Neural progenitor cell (in vitro differentiated cells): ENCODE results near the gene FBXL14. TPM values are rescaled to one million over a fixed set of nuclear protein-coding genes. Genes with fewer than 3 reads are reported as not detected.

ENCODE experiments used
- DNase-seq: peaks from one replicate; pipeline ENCODE4 v3.0.0-alpha.2; 2016; ENCODE audit warnings: low spot score
- H2AFZ ChIP-seq: fragments of 200-600 bp; sonication (generic); replicated peaks from 2 replicates; pipeline ENCODE4 v1.6.1; 2016; ENCODE audit warnings: antibody characterized with exemption
- H3F3A ChIP-seq: fragments of 200-600 bp; sonication (generic); 2 replicates; pipeline ENCODE4 v1.6.1; 2016; ENCODE audit warnings: antibody characterized with exemption, low read depth
- H3K27ac ChIP-seq: fragments of 200-600 bp; sonication (generic); 2 replicates; pipeline ENCODE4 v1.5.1; 2016; ENCODE audit warnings: mild to moderate bottlenecking
- H3K27me3 ChIP-seq: fragments of 200-600 bp; sonication (generic); 2 replicates; pipeline ENCODE4 v1.6.1; 2016; ENCODE audit warnings: mild to moderate bottlenecking, moderate library complexity
- H3K36me3 ChIP-seq: fragments of 200-600 bp; sonication (generic); 2 replicates; pipeline ENCODE4 v1.5.1; 2016
- H3K4me1 ChIP-seq: fragments of 200-600 bp; sonication (generic); 2 replicates; pipeline ENCODE4 v1.6.1; 2016; ENCODE audit warnings: mixed run types
- H3K4me2 ChIP-seq: fragments of 200-600 bp; sonication (generic); 2 replicates; pipeline ENCODE4 v1.6.1; 2016
- H3K4me3 ChIP-seq: fragments of 200-600 bp; sonication (generic); 2 replicates; pipeline ENCODE4 v1.5.1; 2016
- H3K79me2 ChIP-seq: fragments of 200-600 bp; sonication (generic); 2 replicates; pipeline ENCODE4 v1.6.1; 2016; ENCODE audit warnings: low read depth
- H3K9ac ChIP-seq: fragments of 200-600 bp; sonication (generic); 2 replicates; pipeline ENCODE4 v1.6.1; 2016
- H3K9me3 ChIP-seq: fragments of 200-600 bp; sonication (generic); 2 replicates; pipeline ENCODE4 v1.5.1; 2016; ENCODE audit warnings: low read depth
- H4K20me1 ChIP-seq: fragments of 200-600 bp; sonication (generic); 2 replicates; pipeline ENCODE4 v1.6.1; 2016; ENCODE audit warnings: low read depth
- H3K27ac Mint-ChIP-seq: 3 replicates; pipeline ENCODE4 v1.8.0; 2021; ENCODE audit warnings: mixed read lengths
- H3K27me3 Mint-ChIP-seq: 2 replicates; pipeline ENCODE4 v1.8.0; 2022; ENCODE audit warnings: low read depth, mild to moderate bottlenecking, inconsistent platforms, moderate library complexity, mixed read lengths; ENCODE audit not compliant: insufficient read depth
- H3K36me3 Mint-ChIP-seq: 3 replicates; pipeline ENCODE4 v1.8.0; 2021; ENCODE audit warnings: mixed read lengths
- H3K4me1 Mint-ChIP-seq: 3 replicates; pipeline ENCODE4 v1.8.0; 2021; ENCODE audit warnings: mixed read lengths
- H3K4me3 Mint-ChIP-seq: 3 replicates; pipeline ENCODE4 v1.8.0; 2021; ENCODE audit warnings: mild to moderate bottlenecking, moderate library complexity, mixed read lengths
- H3K9me3 Mint-ChIP-seq: 3 replicates; pipeline ENCODE4 v1.8.0; 2020; ENCODE audit warnings: mixed read lengths
- EZH2 ChIP-seq: fragments of 200-600 bp; sonication (generic); IDR thresholded peaks from 2 replicates; pipeline ENCODE4 v1.6.1; 2017; ENCODE audit warnings: antibody characterized with exemption, mild to moderate bottlenecking, moderate library complexity
- EZH2phosphoT487 ChIP-seq: fragments of 200-600 bp; sonication (generic); IDR thresholded peaks from 2 replicates; pipeline ENCODE4 v1.6.1; 2017; ENCODE audit warnings: antibody characterized with exemption
- total RNA-seq: library from RNA; depleted of rRNA; stranded (reverse); fragments of >200 nt; gene quantifications from 2 replicates; pipeline ENCODE4 v1.2.3, GENCODE V29; 2015; ENCODE audit warnings: low replicate concordance
- TF ChIP-seq, protein P1 (sequence below): fragments of 200-600 bp; sonication (generic); IDR thresholded peaks from 2 replicates; pipeline ENCODE4 v1.5.1; 2017; ENCODE audit warnings: antibody characterized with exemption, mild to moderate bottlenecking

Gene FBXL14
- total RNA-seq, 1 donor from 2014 or later = 27.3 TPM

DNA sequence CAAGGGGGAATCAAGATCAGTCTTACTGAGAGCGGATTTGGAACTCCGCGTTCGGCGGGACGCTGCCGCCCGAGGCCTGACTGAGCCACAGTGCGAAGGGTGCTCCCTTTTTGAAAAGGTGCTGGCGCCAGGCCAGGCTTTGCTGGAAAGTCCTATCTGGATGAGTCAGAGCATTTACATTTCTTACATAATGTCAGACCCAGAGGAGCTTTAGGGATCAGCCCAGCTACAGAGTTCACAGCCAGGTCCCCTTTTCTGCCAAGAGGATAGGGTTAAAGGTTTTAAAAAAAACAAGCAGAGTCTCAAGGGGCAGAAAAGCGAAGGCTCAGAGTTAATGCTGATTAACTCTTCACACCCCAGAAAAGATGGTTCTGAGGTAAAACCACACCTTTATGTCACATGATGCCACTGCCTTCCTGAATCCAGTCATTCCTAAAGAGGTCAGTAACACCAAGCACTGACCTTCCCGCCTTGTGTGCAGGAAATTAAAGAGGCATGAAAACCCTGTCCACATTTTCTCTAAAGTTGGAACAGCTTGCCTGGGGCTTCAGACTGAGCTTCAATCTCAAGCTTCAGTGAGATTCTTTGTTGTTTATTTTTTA is 11.7 kb upstream of the FBXL14 start:
- Mint-ChIP-seq H3K36me3 (no peaks in the 10 kb centered on the region), H3K27me3 (peaks cover 10% of the 10 kb centered on the region), H3K4me3 (peak overlapping the region; percentile 83), H3K9me3 (no peaks in the 10 kb centered on the region), H3K27ac (peak overlapping the region; percentile 10), H3K4me1 (peaks cover 49% of the 10 kb centered on the region)
- no peak overlapping the region for H3K27ac ChIP-seq
- no peaks in the 10 kb centered on the region for H3K36me3 ChIP-seq
- no peak for DNase-seq
- H3K9me3 ChIP-seq = no peaks in the 10 kb centered on the region
- H3K9ac ChIP-seq = no peak overlapping the region
- H4K20me1 ChIP-seq = peaks cover 65% of the 10 kb centered on the region
- peak overlapping the region; percentile 36 for H3K4me3 ChIP-seq
- H3K4me1 ChIP-seq = peaks cover 23% of the 10 kb centered on the region
- H2AFZ ChIP-seq = no peak overlapping the region
- H3K27me3 ChIP-seq = peaks cover 19% of the 10 kb centered on the region
- peak overlapping the region; percentile 85 for H3K4me2 ChIP-seq
- peaks cover 21% of the 10 kb centered on the region for H3F3A ChIP-seq
- H3K79me2 ChIP-seq = peaks cover 18% of the 10 kb centered on the region
- TF ChIP-seq, protein P1, sequence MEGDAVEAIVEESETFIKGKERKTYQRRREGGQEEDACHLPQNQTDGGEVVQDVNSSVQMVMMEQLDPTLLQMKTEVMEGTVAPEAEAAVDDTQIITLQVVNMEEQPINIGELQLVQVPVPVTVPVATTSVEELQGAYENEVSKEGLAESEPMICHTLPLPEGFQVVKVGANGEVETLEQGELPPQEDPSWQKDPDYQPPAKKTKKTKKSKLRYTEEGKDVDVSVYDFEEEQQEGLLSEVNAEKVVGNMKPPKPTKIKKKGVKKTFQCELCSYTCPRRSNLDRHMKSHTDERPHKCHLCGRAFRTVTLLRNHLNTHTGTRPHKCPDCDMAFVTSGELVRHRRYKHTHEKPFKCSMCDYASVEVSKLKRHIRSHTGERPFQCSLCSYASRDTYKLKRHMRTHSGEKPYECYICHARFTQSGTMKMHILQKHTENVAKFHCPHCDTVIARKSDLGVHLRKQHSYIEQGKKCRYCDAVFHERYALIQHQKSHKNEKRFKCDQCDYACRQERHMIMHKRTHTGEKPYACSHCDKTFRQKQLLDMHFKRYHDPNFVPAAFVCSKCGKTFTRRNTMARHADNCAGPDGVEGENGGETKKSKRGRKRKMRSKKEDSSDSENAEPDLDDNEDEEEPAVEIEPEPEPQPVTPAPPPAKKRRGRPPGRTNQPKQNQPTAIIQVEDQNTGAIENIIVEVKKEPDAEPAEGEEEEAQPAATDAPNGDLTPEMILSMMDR = no peak
- TF ChIP-seq EZH2phosphoT487 (no peak), EZH2 (no peak)

DNA sequence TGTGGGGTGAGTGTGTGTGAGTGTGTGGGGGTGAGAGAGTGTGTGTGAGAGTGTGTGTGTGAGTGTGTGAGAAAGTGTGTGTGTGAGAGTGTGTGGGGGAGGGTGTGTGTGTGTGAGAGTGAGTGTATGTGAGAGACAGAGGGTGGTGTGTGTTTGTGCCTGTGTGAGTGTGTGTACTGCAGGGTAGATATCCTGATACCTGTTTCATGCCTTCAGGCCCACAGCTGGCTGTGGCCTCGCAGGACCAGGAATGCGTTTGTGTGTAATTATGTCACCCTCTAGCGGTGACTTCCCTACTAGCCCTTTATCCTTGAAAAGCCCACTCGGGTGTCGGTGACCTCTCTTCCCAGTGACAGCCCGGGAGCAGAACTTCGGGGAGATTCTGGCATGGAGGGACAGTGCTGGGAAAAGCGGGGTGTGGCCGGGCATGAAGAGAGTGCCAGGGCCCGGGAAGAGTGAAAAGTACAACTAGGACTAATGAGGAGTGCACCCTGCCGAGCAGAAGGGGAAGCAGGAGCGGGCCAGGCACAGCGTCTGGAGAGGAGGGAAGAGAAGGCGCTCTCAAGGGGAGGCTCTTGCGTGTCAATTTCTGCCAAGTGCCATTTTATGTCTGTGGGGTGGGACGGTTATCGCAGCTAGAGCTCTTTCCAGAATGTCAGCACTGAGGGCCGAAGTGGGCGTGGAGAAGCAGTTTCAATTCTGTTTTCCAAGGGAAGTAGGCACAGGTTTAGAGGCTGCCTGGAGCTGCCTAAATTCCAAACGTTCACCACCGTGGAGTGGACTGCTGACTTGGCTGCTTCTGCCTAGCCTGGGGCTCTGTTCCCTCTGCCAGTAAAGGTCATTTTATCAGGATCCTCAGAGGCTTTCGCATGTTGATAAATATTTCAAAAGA is 11.0 kb upstream of the FBXL14 start:
- no peak overlapping the region for H3K27ac ChIP-seq
- Mint-ChIP-seq H3K4me1 (peaks cover 51% of the 10 kb centered on the region), H3K27ac (peak overlapping the region; percentile 10), H3K9me3 (no peaks in the 10 kb centered on the region), H3K27me3 (peaks cover 11% of the 10 kb centered on the region), H3K4me3 (peak overlapping the region; percentile 83), H3K36me3 (no peaks in the 10 kb centered on the region)
- TF ChIP-seq EZH2phosphoT487 = no peak
- TF ChIP-seq, protein P1 = peak; percentile 81
- H3K79me2 ChIP-seq = peaks cover 25% of the 10 kb centered on the region
- H3K27me3 ChIP-seq = peaks cover 19% of the 10 kb centered on the region
- peak overlapping the region; percentile 85 for H3K4me2 ChIP-seq
- no peak overlapping the region for H2AFZ ChIP-seq
- peaks cover 31% of the 10 kb centered on the region for H3K4me1 ChIP-seq
- DNase-seq = peak; percentile 84
- H3K36me3 ChIP-seq = no peaks in the 10 kb centered on the region
- H3F3A ChIP-seq = peaks cover 21% of the 10 kb centered on the region
- no peaks in the 10 kb centered on the region for H3K9me3 ChIP-seq
- H4K20me1 ChIP-seq = peaks cover 72% of the 10 kb centered on the region
- peak overlapping the region; percentile 36 for H3K4me3 ChIP-seq
- no peak overlapping the region for H3K9ac ChIP-seq

DNA sequence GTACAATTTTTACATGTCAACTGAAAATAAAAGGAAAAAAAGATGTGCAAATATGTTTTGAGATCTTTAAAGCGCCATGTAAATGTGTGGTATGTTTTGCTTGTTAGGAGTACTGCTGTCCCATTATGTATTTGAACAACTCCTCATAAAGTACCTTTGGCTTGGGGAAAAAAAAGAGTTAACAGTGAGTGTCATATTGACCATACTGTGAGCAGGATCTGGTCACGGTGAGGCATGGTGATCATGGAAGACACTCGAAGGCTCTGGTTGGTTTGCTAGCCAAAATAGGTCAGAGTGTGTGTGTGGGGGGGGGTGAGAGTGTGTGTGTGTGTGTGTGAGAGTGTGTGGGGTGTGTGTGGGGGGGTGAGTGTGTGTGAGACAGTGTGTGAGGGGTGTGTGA is 10.1 kb upstream of the FBXL14 start:
- Histone ChIP-seq H3K27me3 (peaks cover 19% of the 10 kb centered on the region), H3K9ac (no peak overlapping the region), H3F3A (peaks cover 21% of the 10 kb centered on the region), H3K4me3 (no peak overlapping the region), H3K27ac (no peak overlapping the region), H3K4me2 (no peak overlapping the region), H2AFZ (no peak overlapping the region), H4K20me1 (peaks cover 75% of the 10 kb centered on the region), H3K9me3 (no peaks in the 10 kb centered on the region), H3K79me2 (peaks cover 24% of the 10 kb centered on the region), H3K4me1 (peaks cover 38% of the 10 kb centered on the region), H3K36me3 (no peaks in the 10 kb centered on the region)
- Mint-ChIP-seq H3K4me3 (peak overlapping the region; percentile 25), H3K36me3 (no peaks in the 10 kb centered on the region), H3K27me3 (peaks cover 11% of the 10 kb centered on the region), H3K4me1 (peaks cover 55% of the 10 kb centered on the region), H3K27ac (peak overlapping the region; percentile 50), H3K9me3 (no peaks in the 10 kb centered on the region)
- TF ChIP-seq, protein P1 = no peak
- TF ChIP-seq EZH2 = no peak
- TF ChIP-seq EZH2phosphoT487 = no peak
- no peak for DNase-seq
